HCT116 (cell line): Measurements from ENCODE around the gene SMURF1. TPM values are rescaled to one million over a fixed set of nuclear protein-coding genes. Genes with fewer than 3 reads are reported as not detected.
"Not testable (repeated sequence)": the region's sequence is repeated elsewhere in the genome, so short reads cannot be mapped to it uniquely, and the experiment has no call there.

Experiments
- ATAC-seq: fragments of 200-7000 bp; cut with Tn5 transposase; 2 replicates; pipeline ENCODE4 v1.9.1; 2020; ENCODE audit warnings: mild to moderate bottlenecking, moderate library complexity
- BruUV-seq: library from RNA; stranded (reverse); fragments of 400-500 nt; replicated peaks from 2 replicates; lab custom pipeline; 2021; lab: Mats Ljungman, UMichigan
- CTCF ChIA-PET: fragments of 300-600 bp; sonication (Branson Sonifier 250); formaldehyde crosslinking; loops from one replicate; lab custom pipeline; 2021; ENCODE audit warnings: antibody characterized with exemption; lab: Charles Lee
- POLR2A ChIA-PET: fragments of 300-600, 350-600 bp; sonication (Branson Sonifier 250); formaldehyde crosslinking; loops from one replicate; lab custom pipeline; 2021; ENCODE audit warnings: antibody characterized with exemption; lab: Charles Lee
- RAD21 ChIA-PET, 2 experiments: fragments of 300-600 bp; sonication (Branson Sonifier 250); formaldehyde crosslinking; loops; one replicate each; lab custom pipeline; 2023; ENCODE audit warnings: low total read pairs in 2 of 2; ENCODE audit not compliant: uncharacterized antibody in 2 of 2, unreplicated experiment in 2 of 2, low non-redundant PET in 1 of 2; lab: Charles Lee
- DNase-seq: peaks from one replicate; pipeline ENCODE4 v3.0.0-alpha.2; 2010; ENCODE audit warnings: low read depth, low spot score
- H2AFZ ChIP-seq: fragments of 200-600 bp; shearing (Covaris generic), sonication (generic); 2 replicates; pipeline ENCODE4 v1.6.1; 2017; ENCODE audit warnings: low read depth, mixed run types, mixed read lengths, antibody characterized with exemption, low read length; ENCODE audit not compliant: poor library complexity, severe bottlenecking
- H3K27ac ChIP-seq: 2 replicates; pipeline ENCODE4 v1.5.1; 2012; ENCODE audit warnings: low read depth, low read length
- H3K27me3 ChIP-seq: fragments of 200-600 bp; sonication (generic); 2 replicates; pipeline ENCODE4 v1.6.1; 2016; ENCODE audit warnings: mixed run types, low read length, mixed read lengths; ENCODE audit not compliant: insufficient read depth
- H3K36me3 ChIP-seq, 2 experiments: fragments of 200-500 bp in 1 of 2; fragments of 200-600 bp in 1 of 2; sonication (Bioruptor generic) in 1 of 2; sonication (generic) in 1 of 2; 2 replicates each; pipeline versions ENCODE4 v1.5.1 to v1.6.1; 2014 to 2016; ENCODE audit warnings: low read length in 2 of 2, inconsistent platforms in 1 of 2, mixed read lengths in 1 of 2, mixed run types in 1 of 2; ENCODE audit not compliant: insufficient read depth in 2 of 2, control insufficient read depth in 1 of 2
- H3K4me1 ChIP-seq, 2 experiments: fragments of 200-600 bp in 1 of 2; sonication (generic) in 1 of 2; 2 replicates each; pipeline versions ENCODE4 v1.5.1 to v1.6.1; 2012 to 2017; ENCODE audit warnings: low read length in 2 of 2, inconsistent platforms in 1 of 2, mild to moderate bottlenecking in 1 of 2, mixed read lengths in 1 of 2, mixed run types in 1 of 2, moderate library complexity in 1 of 2; ENCODE audit not compliant: insufficient read depth in 2 of 2, control insufficient read depth in 1 of 2
- H3K4me2 ChIP-seq: fragments of 200-600 bp; sonication (generic); 2 replicates; pipeline ENCODE4 v1.6.1; 2017; ENCODE audit warnings: mixed run types, low read length, mixed read lengths
- H3K4me3 ChIP-seq, 2 experiments: fragments of 200-600 bp in 1 of 2; sonication (generic) in 1 of 2; replicated peaks in 1 of 2; 2 replicates each; pipeline ENCODE4 v1.5.1; 2011 to 2016; ENCODE audit warnings: low read length in 2 of 2, control low read depth in 1 of 2, low read depth in 1 of 2, mild to moderate bottlenecking in 1 of 2, mixed read lengths in 1 of 2, mixed run types in 1 of 2
- H3K79me2 ChIP-seq: fragments of 200-600 bp; sonication (generic); 2 replicates; pipeline ENCODE4 v1.6.1; 2017; ENCODE audit warnings: mild to moderate bottlenecking, mixed run types, low read length, moderate library complexity, mixed read lengths; ENCODE audit not compliant: insufficient read depth
- H3K9ac ChIP-seq: fragments of 200-600 bp; sonication (generic); 2 replicates; pipeline ENCODE4 v1.6.1; 2016; ENCODE audit warnings: low read length, mixed read lengths
- H3K9me2 ChIP-seq: fragments of 200-600 bp; sonication (generic), shearing (Covaris generic); 2 replicates; pipeline ENCODE4 v1.6.1; 2017; ENCODE audit warnings: mixed run types, mild to moderate bottlenecking, moderate library complexity; ENCODE audit not compliant: insufficient read depth
- H3K9me3 ChIP-seq, 2 experiments: fragments of 200-500 bp in 1 of 2; fragments of 200-600 bp in 1 of 2; sonication (Bioruptor generic) in 1 of 2; sonication (generic) in 1 of 2; 2 replicates each; pipeline ENCODE4 v1.6.1; 2014 to 2017; ENCODE audit warnings: low read length in 2 of 2, mixed read lengths in 2 of 2, inconsistent platforms in 1 of 2, low read depth in 1 of 2, mild to moderate bottlenecking in 1 of 2, mixed run types in 1 of 2, moderate library complexity in 1 of 2; ENCODE audit not compliant: control insufficient read depth in 1 of 2, insufficient read depth in 1 of 2
- H4K20me1 ChIP-seq: fragments of 200-600 bp; sonication (generic), shearing (Covaris generic); 2 replicates; pipeline ENCODE4 v1.6.1; 2017; ENCODE audit warnings: mixed run types, mild to moderate bottlenecking, moderate library complexity; ENCODE audit not compliant: insufficient read depth
- CEBPB ChIP-seq: IDR thresholded peaks from 2 replicates; pipeline ENCODE4 v1.6.1; 2012; ENCODE audit warnings: low read depth
- CTCF ChIP-seq, 3 experiments: fragments of 200-600 bp in 1 of 3; sonication (generic) in 1 of 3; IDR thresholded peaks in 2 of 3; conservative IDR thresholded peaks in 1 of 3; 2 replicates each; pipeline ENCODE4 v1.5.1; 2012 to 2017; ENCODE audit warnings: low read depth in 2 of 3, low read length in 2 of 3, antibody characterized with exemption in 1 of 3, borderline replicate concordance in 1 of 3, control low read depth in 1 of 3, mild to moderate bottlenecking in 1 of 3, mixed read lengths in 1 of 3, mixed run types in 1 of 3, moderate library complexity in 1 of 3; ENCODE audit not compliant: insufficient read depth in 1 of 3
- EGR1 ChIP-seq: IDR thresholded peaks from 2 replicates; pipeline ENCODE4 v1.6.1; 2012; ENCODE audit warnings: low read depth
- ELF1 ChIP-seq: IDR thresholded peaks from 2 replicates; pipeline ENCODE4 v1.6.1; 2012; ENCODE audit warnings: low read depth, borderline replicate concordance
- EZH2 ChIP-seq: fragments of 200-600 bp; sonication (generic); IDR thresholded peaks from 2 replicates; pipeline ENCODE4 v1.6.1; 2017; ENCODE audit warnings: antibody characterized with exemption, mixed run types
- EZH2phosphoT487 ChIP-seq: fragments of 200-600 bp; IDR thresholded peaks from 2 replicates; pipeline ENCODE4 v1.6.1; 2018; ENCODE audit warnings: antibody characterized with exemption, borderline replicate concordance
- JUND ChIP-seq: IDR thresholded peaks from 2 replicates; pipeline ENCODE4 v1.6.1; 2012
- MAX ChIP-seq: IDR thresholded peaks from 2 replicates; pipeline ENCODE4 v1.6.1; 2012
- POLR2A ChIP-seq: IDR thresholded peaks from 2 replicates; pipeline ENCODE4 v1.7.0; 2011; ENCODE audit warnings: borderline replicate concordance; ENCODE audit not compliant: insufficient read depth, insufficient read length; ENCODE audit errors: extremely low read depth
- POLR2AphosphoS5 ChIP-seq: IDR thresholded peaks from 2 replicates; pipeline ENCODE4 v1.6.1; 2011; ENCODE audit warnings: mild to moderate bottlenecking, low read depth, low read length, moderate library complexity
- RAD21 ChIP-seq: IDR thresholded peaks from 2 replicates; pipeline ENCODE4 v1.6.1; 2012; ENCODE audit warnings: low read depth, mild to moderate bottlenecking
- SIN3A ChIP-seq: IDR thresholded peaks from 2 replicates; pipeline ENCODE4 v1.6.1; 2012; ENCODE audit warnings: low read depth
- SP1 ChIP-seq: IDR thresholded peaks from 2 replicates; pipeline ENCODE4 v1.6.1; 2012; ENCODE audit warnings: low read depth
- SRF ChIP-seq: IDR thresholded peaks from 2 replicates; pipeline ENCODE4 v1.6.1; 2012; ENCODE audit warnings: low read depth
- TCF7L2 ChIP-seq: IDR thresholded peaks from 2 replicates; pipeline ENCODE4 v1.7.0; 2011; ENCODE audit warnings: borderline replicate concordance, inconsistent platforms; ENCODE audit not compliant: insufficient read depth, insufficient read length; ENCODE audit errors: extremely low read depth
- YY1 ChIP-seq: IDR thresholded peaks from 2 replicates; pipeline ENCODE4 v1.6.1; 2011; ENCODE audit warnings: low read length, low read depth, moderate library complexity, mild to moderate bottlenecking; ENCODE audit not compliant: insufficient replicate concordance; ENCODE audit errors: extremely low read depth
- ZBTB33 ChIP-seq: IDR thresholded peaks from 2 replicates; pipeline ENCODE4 v1.6.1; 2011; ENCODE audit warnings: mild to moderate bottlenecking, low read length, moderate library complexity; ENCODE audit not compliant: insufficient replicate concordance; ENCODE audit errors: extremely low read depth
- ZFX ChIP-seq: fragments of 450-650 bp; IDR thresholded peaks from 2 replicates; pipeline ENCODE4 v1.6.1; 2017
- ZNF274 ChIP-seq: fragments of 200-500 bp; sonication (Bioruptor generic); IDR thresholded peaks from 2 replicates; pipeline ENCODE4 v1.6.1; 2014; ENCODE audit warnings: mild to moderate bottlenecking, low read depth, low read length, inconsistent platforms
- intact Hi-C: fragments of 100-400 bp; cut with micrococcal nuclease; formaldehyde crosslinking; loops from 2 replicates; pipeline ENCODE4 v1.10.0; 2022
- total RNA-seq: library from RNA; stranded (reverse); gene quantifications from one replicate; pipeline ENCODE4 v1.2.1, GENCODE V29; 2021; ENCODE audit not compliant: unreplicated experiment

Gene SMURF1
- total RNA-seq, 1 experiment from 2014 or later, result 24.6 TPM

GRCh38 chr7:99165816-99166215, 21.9 kb upstream of the SMURF1 start:
- Histone ChIP-seq H4K20me1 (no peaks in the 10 kb centered on the region), H3K27me3 (no peaks in the 10 kb centered on the region), H3K9me2 (no peaks in the 10 kb centered on the region)
- TF ChIP-seq SRF (no peak), EGR1 (no peak), ELF1 (no peak), JUND (no peak), MAX (no peak), CTCF (IDR thresholded peaks at IDR 0.05 in 2 of 3, conservative IDR thresholded peaks at IDR 0.05 in 1 of 3; ENCODE audit: borderline replicate concordance in 1 of 3, insufficient read depth in 1 of 3, low read depth in 2 of 3, low read length in 2 of 3) (no peak), RAD21 (no peak), ZNF274 (no peak), SP1 (no peak), TCF7L2 (no peak), POLR2A (no peak), YY1 (no peak), EZH2 (no peak), EZH2phosphoT487 (no peak), SIN3A (no peak), ZBTB33 (no peak), ZFX (no peak), POLR2AphosphoS5 (no peak), CEBPB (no peak)
- TF ChIP-seq, all 23 proteins: peak for 0
- H3K79me2 ChIP-seq, result no peaks in the 10 kb centered on the region
- no peak overlapping the region for H3K27ac ChIP-seq
- no peak overlapping the region for H3K4me2 ChIP-seq
- POLR2A ChIA-PET, result no interaction called here
- no TSS peak for BruUV-seq
- CTCF ChIA-PET, result no interaction called here
- H3K9ac ChIP-seq, result no peak overlapping the region
- intact Hi-C loops, result no loop called here
- no peak overlapping the region for H3K4me3 ChIP-seq
- H3K9me3 ChIP-seq, result no peaks in the 10 kb centered on the region
- ATAC-seq (no peak), DNase-seq (no peak)
- no peaks in the 10 kb centered on the region for H3K36me3 ChIP-seq
- H2AFZ ChIP-seq, result no peak overlapping the region
- H3K4me1 ChIP-seq, result peaks cover 21 to 24% of the 10 kb centered on the region in 2 experiments
- RAD21 ChIA-PET, result no interaction called here

GRCh38 chr7:99163669-99164068, 19.8 kb upstream of the SMURF1 start:
- DNase-seq, H3K36me3 ChIP-seq, POLR2A ChIA-PET, H3K9me2 ChIP-seq, ATAC-seq, H3K27me3 ChIP-seq, H3K9ac ChIP-seq, H4K20me1 ChIP-seq, H3K9me3 ChIP-seq, intact Hi-C loops, H2AFZ ChIP-seq, H3K4me2 ChIP-seq, RAD21 ChIA-PET, H3K27ac ChIP-seq, H3K79me2 ChIP-seq, H3K4me3 ChIP-seq, BruUV-seq, CTCF ChIA-PET: not testable (repeated sequence)
- H3K4me1 ChIP-seq, result peaks cover 21 to 24% of the 10 kb centered on the region in 2 experiments
